KG1 (cell line): Measurements from ENCODE around the gene SH3PXD2A.
"Not testable (repeated sequence)": the region's sequence is repeated elsewhere in the genome, so short reads cannot be mapped to it uniquely, and the experiment has no call there.

Experiments
- DNase-seq: peaks from one replicate; lab custom pipeline; 2025; lab: John Stamatoyannopoulos, UW

Gene SH3PXD2A

GRCh38 chr10:103791858-103792257 is 63.5 kb downstream of the SH3PXD2A start:
- no peak for DNase-seq

GRCh38 chr10:103791291-103791690 is 64.1 kb downstream of the SH3PXD2A start:
- DNase-seq = no peak

GRCh38 chr10:103790580-103790979 is 64.8 kb downstream of the SH3PXD2A start:
- DNase-seq = no peak

GRCh38 chr10:103789771-103790201 is 65.6 kb downstream of the SH3PXD2A start:
- no peak for DNase-seq

- no peak for DNase-seq
These were observed 66.2 kb downstream of the SH3PXD2A start for GRCh38 chr10:103789161-103789560.

GRCh38 chr10:103787331-103787730 is 68.0 kb downstream of the SH3PXD2A start:
- no peak for DNase-seq

- no peak for DNase-seq
These were observed 69.4 kb downstream of the SH3PXD2A start for GRCh38 chr10:103786020-103786419.

GRCh38 chr10:103784723-103785418 is 70.5 kb downstream of the SH3PXD2A start:
- no peak for DNase-seq

- no peak for DNase-seq
These were observed 71.3 kb downstream of the SH3PXD2A start for GRCh38 chr10:103784089-103784488.

- no peak for DNase-seq
These were observed 71.7 kb downstream of the SH3PXD2A start for GRCh38 chr10:103783681-103784080.

GRCh38 chr10:103781329-103782061 is 73.9 kb downstream of the SH3PXD2A start:
- no peak for DNase-seq

GRCh38 chr10:103780242-103781149 is 74.9 kb downstream of the SH3PXD2A start:
- no peak for DNase-seq

GRCh38 chr10:103778358-103779139 is 76.8 kb downstream of the SH3PXD2A start:
- no peak for DNase-seq

- no peak for DNase-seq
These were observed 78.3 kb downstream of the SH3PXD2A start for GRCh38 chr10:103776878-103777591.

- no peak for DNase-seq
These were observed 79.6 kb downstream of the SH3PXD2A start for GRCh38 chr10:103775776-103776175.

GRCh38 chr10:103772846-103773245 is 82.5 kb downstream of the SH3PXD2A start:
- DNase-seq = not testable (repeated sequence)

- no peak for DNase-seq
These were observed 83.1 kb downstream of the SH3PXD2A start for GRCh38 chr10:103772096-103772845.

- DNase-seq = no peak
These were observed 85.2 kb downstream of the SH3PXD2A start for GRCh38 chr10:103770139-103770538.

GRCh38 chr10:103769176-103769575 is 86.2 kb downstream of the SH3PXD2A start:
- DNase-seq = no peak

- DNase-seq = no peak
These were observed 87.0 kb downstream of the SH3PXD2A start for GRCh38 chr10:103768345-103768744.
